K562 treated with DMSO at 1 percent for 12 hours (cell line): ENCODE data around the gene RDH16. TPM values are rescaled to one million over a fixed set of nuclear protein-coding genes. Genes with fewer than 3 reads are reported as not detected.

ENCODE experiments used
- total RNA-seq: library from RNA; unstranded; fragments of 300-600 nt; gene quantifications from 2 replicates; pipeline ENCODE4 v1.2.3, GENCODE V29; 2022; ENCODE audit not compliant: insufficient read depth

Gene RDH16
- total RNA-seq = 0.34 and 0.65 TPM in 2 replicates

GRCh38 chr12:56957229-56958052, at the start of gene RDH16:
TSS of gene RDH16 (minus strand) at chr12:56957608. CDS start at chr12:56957462, 146 bp downstream.

GRCh38 chr12:57005980-57006808, 48.8 kb upstream of the RDH16 start, which contains the start of gene ZBTB39:
TSS of gene ZBTB39 (minus strand) at chr12:57006546. CDS start at chr12:57004917, 1,629 bp downstream.

GRCh38 chr12:56933826-56934625, 23.4 kb downstream of the RDH16 start, which contains the start of gene SDR9C7:
TSS of gene SDR9C7 (minus strand) at chr12:56934408. CDS start at chr12:56934261, 147 bp downstream.

Other genes with a start within 250 kb of the RDH16 start
- 1,700 and 2,209 TPM in 2 replicates for gene NACA, start 232.3 kb downstream of the RDH16 start, total RNA-seq
- 40.2 and 81.2 TPM in 2 replicates for gene PRIM1, start 205.3 kb downstream of the RDH16 start, total RNA-seq
- gene HSD17B6, start 194.3 kb downstream of the RDH16 start, total RNA-seq = 0.75 TPM in 1 of 2 replicates, not detected in the other
- gene SDR9C7, start 23.2 kb downstream of the RDH16 start, total RNA-seq = not detected in 2 replicates
- gene ZBTB39, start 48.9 kb upstream of the RDH16 start, total RNA-seq = 2.9 and 13.3 TPM in 2 replicates
- gene TAC3, start 58.9 kb upstream of the RDH16 start, total RNA-seq = not detected in 2 replicates
- 0.21 TPM in 1 of 2 replicates, not detected in the other for gene MYO1A, start 92.5 kb upstream of the RDH16 start, total RNA-seq
- 9.3 and 40.5 TPM in 2 replicates for gene NEMP1, start 121.2 kb upstream of the RDH16 start, total RNA-seq
- gene NAB2, start 131.5 kb upstream of the RDH16 start, total RNA-seq = 28.3 and 31.9 TPM in 2 replicates
- gene STAT6, start 153.8 kb upstream of the RDH16 start, total RNA-seq = 21.4 and 45.6 TPM in 2 replicates
- gene LRP1, start 170.9 kb upstream of the RDH16 start, total RNA-seq = 0.64 and 2.9 TPM in 2 replicates
- gene LRP1-AS, start 190.0 kb upstream of the RDH16 start, total RNA-seq = not detected in 2 replicates